IgD-negative memory B cell (primary cell): ENCODE data around the gene SETD1B. TPM values are rescaled to one million over a fixed set of nuclear protein-coding genes. Genes with fewer than 3 reads are reported as not detected.
"Not testable (repeated sequence)": the region's sequence is repeated elsewhere in the genome, so short reads cannot be mapped to it uniquely, and the experiment has no call there.

ENCODE experiments used
- H3K27ac Mint-ChIP-seq, 3 donors: one replicate each; pipeline ENCODE4 v1.8.0; 2020 to 2022; ENCODE audit warnings: mild to moderate bottlenecking in 3 of 3, mixed read lengths in 3 of 3, moderate library complexity in 1 of 3
- H3K27me3 Mint-ChIP-seq: one replicate; pipeline ENCODE4 v1.8.0; 2021; ENCODE audit warnings: mixed read lengths
- H3K36me3 Mint-ChIP-seq: one replicate; pipeline ENCODE4 v1.8.0; 2020; ENCODE audit warnings: mild to moderate bottlenecking, mixed read lengths
- H3K4me1 Mint-ChIP-seq, 3 donors: one replicate each; pipeline ENCODE4 v1.8.0; 2020 to 2022; ENCODE audit warnings: mixed read lengths in 3 of 3, mild to moderate bottlenecking in 1 of 3
- H3K4me3 Mint-ChIP-seq, 4 donors: one replicate each; pipeline ENCODE4 v1.8.0; 2020 to 2022; ENCODE audit warnings: mild to moderate bottlenecking in 4 of 4, mixed read lengths in 4 of 4, moderate library complexity in 3 of 4
- H3K9me3 Mint-ChIP-seq, 3 donors: one replicate each; pipeline ENCODE4 v1.8.0; 2020 to 2021; ENCODE audit warnings: mixed read lengths in 3 of 3, mild to moderate bottlenecking in 1 of 3
- polyA plus RNA-seq: library from polyadenylated mRNA; unstranded; fragments of 300-500 nt; fragmentation: Illumina TruSeq; gene quantifications from one replicate; pipeline ENCODE4 v1.2.3, GENCODE V29; 2021

The SETD1B gene
- polyA plus RNA-seq, 1 donor from 2014 or later: 2.3 TPM

DNA sequence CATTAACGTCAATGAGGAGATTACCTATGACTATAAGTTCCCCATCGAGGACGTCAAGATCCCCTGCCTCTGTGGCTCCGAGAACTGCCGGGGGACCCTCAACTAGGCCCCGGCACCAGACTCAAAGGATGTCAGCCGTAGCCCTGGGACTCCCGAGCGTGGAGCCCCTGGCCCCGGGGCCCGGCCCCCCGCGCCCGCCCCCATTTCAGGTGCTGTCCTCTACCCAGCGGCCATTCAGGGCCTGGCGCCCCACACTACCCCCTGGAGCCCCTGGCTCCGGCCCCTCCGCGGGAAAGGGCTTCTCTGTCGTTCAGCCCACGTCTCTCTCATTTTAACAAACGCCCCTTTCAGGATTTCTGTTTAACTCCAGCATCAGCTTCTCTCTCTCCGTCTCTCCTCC is 26.3 kb downstream of the SETD1B start:
- H3K4me1 Mint-ChIP-seq: no peaks in the 10 kb centered on the region
- no peak overlapping the region for H3K27ac Mint-ChIP-seq
- no peaks in the 10 kb centered on the region for H3K9me3 Mint-ChIP-seq
- H3K27me3 Mint-ChIP-seq: no peaks in the 10 kb centered on the region
- peaks cover 6% of the 10 kb centered on the region for H3K36me3 Mint-ChIP-seq
- H3K4me3 Mint-ChIP-seq: no peak overlapping the region

DNA sequence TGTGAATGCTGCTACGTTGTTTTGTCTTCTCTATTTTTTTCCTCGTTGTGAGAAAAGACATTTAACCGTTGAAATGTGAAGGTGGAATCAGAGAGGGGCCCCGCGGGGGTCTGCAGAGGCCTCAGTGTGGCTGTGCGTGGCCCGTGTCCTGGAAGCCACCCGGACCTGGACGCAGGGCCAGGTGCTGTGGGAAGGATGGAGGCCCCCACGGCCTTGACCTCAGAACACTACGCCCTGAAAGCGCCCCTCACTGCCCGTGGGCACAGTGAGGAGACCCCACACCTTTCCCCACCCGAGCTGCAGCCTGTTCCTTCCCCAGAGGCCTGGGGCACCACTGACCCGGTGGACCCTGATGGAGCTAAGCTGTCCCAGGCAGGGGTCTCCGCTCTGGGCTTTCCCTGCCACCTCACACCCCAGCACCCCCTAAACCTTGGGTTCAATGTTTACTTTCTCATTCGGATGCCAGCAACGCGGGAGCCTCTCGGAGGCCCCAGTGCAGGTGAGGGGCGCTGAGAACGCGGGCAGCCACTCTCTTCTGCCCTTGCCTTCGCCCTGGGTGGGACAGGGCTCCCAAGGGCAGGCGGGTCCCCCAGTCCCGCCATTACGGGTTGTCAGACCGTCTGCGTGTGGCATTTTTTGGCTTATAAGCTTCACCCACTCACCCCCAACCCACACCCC is 26.9 kb downstream of the SETD1B start:
- no peaks in the 10 kb centered on the region for H3K27me3 Mint-ChIP-seq
- H3K36me3 Mint-ChIP-seq: peaks cover 6% of the 10 kb centered on the region
- H3K4me1 Mint-ChIP-seq: no peaks in the 10 kb centered on the region
- no peak overlapping the region for H3K27ac Mint-ChIP-seq
- no peak overlapping the region for H3K4me3 Mint-ChIP-seq
- no peaks in the 10 kb centered on the region for H3K9me3 Mint-ChIP-seq

DNA sequence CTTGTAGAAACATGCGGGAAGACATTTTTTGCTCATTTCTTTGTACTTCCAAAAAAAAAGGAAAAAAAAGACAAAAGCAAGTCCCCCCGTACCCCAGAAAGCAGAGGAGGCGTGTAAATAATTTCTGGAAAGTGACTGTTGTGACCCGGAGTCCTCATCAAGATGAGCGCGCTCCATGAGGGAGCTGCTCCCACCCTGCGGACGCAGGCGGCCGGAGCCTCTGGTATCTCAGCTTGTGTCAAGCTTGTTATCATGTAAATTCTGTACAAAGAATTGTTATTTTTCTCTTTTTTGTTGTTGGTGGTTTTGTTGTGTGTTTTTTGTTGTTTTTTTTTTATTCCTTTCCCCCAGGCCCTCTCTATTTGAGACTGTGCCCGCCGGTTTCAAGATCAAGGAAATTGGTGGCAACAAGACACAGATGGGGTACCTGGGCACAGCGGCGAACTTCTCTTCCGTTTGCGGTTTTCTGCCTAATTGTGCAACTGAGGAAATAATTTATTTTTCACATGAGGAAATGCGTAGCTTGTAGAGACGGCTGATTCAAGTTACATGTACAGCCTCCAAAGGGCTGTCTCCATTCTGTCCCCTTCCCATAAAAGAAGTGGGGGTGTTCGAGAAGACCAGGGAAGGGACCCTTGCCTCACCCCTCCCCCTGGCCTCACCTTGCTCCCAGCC is 27.9 kb downstream of the SETD1B start:
- Mint-ChIP-seq H3K4me1 (no peaks in the 10 kb centered on the region), H3K4me3 (no peak overlapping the region), H3K9me3 (no peaks in the 10 kb centered on the region), H3K36me3 (peaks cover 7% of the 10 kb centered on the region), H3K27ac (no peak overlapping the region), H3K27me3 (no peaks in the 10 kb centered on the region)

DNA sequence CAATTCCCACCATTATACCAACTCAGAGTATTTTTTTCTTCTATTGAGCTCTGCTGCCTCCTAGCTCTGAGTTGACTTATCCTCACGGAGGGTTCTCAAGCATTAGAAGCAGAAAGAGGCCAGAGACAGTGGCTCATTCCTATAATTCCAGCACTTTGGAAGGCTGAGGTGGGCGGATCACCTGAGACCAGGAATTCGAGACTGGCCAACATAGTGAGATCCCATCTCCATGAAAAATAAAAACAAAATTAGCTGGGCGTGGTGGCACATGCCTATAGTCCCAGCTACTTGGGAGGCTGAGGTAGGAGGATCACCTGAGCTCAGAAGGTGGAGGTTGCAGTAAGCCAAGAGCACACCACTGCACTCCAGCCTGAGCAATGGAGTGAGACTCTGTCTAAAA is 33.9 kb downstream of the SETD1B start:
- Mint-ChIP-seq H3K4me3 (peak overlapping the region in 1 of 4 donors; percentile 52), H3K27ac (no peak overlapping the region)

DNA sequence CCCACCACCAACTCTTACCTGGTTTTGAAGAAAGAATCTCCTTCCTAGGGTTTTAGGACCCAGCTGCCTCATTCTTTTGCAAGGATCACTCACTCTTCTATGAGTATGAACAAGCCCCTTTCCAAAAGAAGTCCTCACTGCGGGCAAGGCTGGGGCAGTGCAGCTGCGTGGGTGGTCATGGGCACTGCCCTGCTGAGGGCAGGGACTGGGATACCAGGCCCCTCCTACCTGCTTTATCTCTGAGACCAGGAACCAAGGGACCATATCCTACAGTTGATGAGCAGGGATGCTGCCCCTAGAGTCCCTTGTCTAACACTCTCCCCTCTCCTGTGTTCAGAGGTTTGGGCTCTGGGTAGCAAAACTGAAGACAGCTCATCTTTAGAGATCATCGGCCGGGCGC is 34.3 kb downstream of the SETD1B start:
- Mint-ChIP-seq H3K9me3 (no peaks in the 10 kb centered on the region), H3K27ac (no peak overlapping the region), H3K4me3 (no peak overlapping the region), H3K4me1 (peaks cover 13 to 16% (median 15%) of the 10 kb centered on the region in 3 donors), H3K27me3 (no peaks in the 10 kb centered on the region), H3K36me3 (peaks cover 1% of the 10 kb centered on the region)

More for the DNA sequence above, 33.9 kb downstream of the SETD1B start:
- Mint-ChIP-seq H3K27me3 (no peaks in the 10 kb centered on the region), H3K9me3 (no peaks in the 10 kb centered on the region), H3K36me3 (peaks cover 1% of the 10 kb centered on the region), H3K4me1 (peaks cover 13 to 16% (median 15%) of the 10 kb centered on the region in 3 donors)

DNA sequence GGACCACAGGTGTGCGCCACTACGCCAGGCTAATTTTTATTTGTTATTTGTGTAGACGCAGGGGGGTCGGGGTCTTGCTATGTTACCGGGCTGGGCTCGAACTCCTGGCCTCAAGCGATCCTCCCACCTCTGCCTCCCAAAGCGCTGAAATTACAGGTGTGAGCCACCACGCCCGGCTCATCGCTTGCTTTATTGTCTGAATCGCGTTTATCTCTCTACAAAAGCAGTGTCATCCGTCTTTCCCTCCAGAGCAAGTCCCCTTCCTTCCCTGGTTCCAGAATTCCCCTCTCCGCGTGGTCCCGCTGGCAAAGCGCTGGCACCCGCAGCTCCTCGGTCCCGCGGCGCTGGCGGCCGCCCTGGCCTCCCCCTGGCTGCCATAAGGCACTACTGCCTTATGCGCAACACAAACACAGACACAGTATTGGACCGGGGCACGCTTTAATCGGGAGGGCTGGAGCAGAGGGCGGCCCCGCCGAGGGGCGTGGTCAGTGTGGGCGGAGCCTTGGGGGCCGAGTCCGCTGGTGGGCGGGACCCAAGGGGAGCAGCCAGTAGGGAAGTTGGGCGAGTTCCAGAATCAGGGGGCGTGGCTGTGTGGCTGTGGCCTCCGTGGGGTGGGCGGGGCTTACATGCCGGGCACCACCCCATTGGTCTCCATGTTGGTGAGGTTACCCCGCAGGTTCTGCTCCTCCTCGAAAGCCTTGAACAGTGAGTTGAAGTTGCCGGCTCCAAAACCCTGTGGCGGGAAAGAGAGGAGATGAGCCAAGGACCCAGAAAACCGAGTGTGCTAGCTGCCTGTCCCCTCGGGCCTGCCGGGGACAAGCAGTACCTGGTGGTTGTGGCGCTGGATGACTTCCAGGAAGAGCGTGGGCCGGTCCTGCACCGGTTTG is 35.5 kb downstream of the SETD1B start:
- H3K4me3 Mint-ChIP-seq: peak overlapping the region; percentile 94 to 100 (median 98)
- H3K27ac Mint-ChIP-seq: peak overlapping the region; percentile 8 to 90 (median 41)
- H3K36me3 Mint-ChIP-seq: peaks cover 1% of the 10 kb centered on the region
- peaks cover 13 to 16% (median 15%) of the 10 kb centered on the region in 3 donors for H3K4me1 Mint-ChIP-seq
- H3K27me3 Mint-ChIP-seq: no peaks in the 10 kb centered on the region
- H3K9me3 Mint-ChIP-seq: no peaks in the 10 kb centered on the region

DNA sequence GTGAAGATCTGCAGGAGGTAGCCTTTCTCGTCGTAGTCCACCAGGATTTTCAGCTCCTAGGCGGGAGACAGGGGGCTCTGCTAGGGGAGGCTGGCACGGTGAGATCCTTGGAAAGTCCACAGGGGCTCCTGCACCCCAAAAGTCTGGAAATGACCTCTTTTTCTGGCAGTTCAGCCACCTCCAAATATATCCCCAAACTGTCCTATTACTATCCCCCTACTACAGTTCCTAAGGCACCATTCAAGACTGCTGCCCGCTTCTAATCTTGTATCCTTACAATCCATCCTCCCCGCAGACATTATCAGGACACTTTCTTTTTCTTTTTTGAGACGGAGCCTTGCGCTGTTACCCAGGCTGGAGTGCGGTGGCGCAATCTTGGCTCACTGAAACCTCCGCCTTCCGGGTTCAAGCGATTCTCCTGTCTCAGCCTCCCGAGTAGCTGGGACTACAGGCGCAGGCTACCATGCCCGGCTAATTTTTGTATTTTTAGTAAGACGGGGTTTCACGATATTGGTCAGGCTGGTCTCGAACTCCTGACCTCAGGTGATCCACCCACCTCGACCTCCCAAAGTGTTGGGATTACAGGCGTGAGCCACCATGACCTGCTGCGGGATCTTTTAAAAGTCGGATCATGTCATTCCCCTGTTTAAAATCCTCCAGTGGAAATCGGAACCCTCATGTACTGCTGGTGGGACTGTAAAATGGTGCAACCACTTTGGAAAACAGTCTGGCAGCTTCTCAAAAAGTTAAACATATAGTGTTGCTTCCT is 36.4 kb downstream of the SETD1B start:
- Mint-ChIP-seq H3K27me3 (no peaks in the 10 kb centered on the region), H3K9me3 (no peaks in the 10 kb centered on the region), H3K27ac (peak overlapping the region in 2 of 3 donors; percentile 17 to 90), H3K36me3 (peaks cover 1% of the 10 kb centered on the region), H3K4me3 (peak overlapping the region; percentile 94 to 100 (median 98)), H3K4me1 (peaks cover 13 to 16% (median 15%) of the 10 kb centered on the region in 3 donors)

DNA sequence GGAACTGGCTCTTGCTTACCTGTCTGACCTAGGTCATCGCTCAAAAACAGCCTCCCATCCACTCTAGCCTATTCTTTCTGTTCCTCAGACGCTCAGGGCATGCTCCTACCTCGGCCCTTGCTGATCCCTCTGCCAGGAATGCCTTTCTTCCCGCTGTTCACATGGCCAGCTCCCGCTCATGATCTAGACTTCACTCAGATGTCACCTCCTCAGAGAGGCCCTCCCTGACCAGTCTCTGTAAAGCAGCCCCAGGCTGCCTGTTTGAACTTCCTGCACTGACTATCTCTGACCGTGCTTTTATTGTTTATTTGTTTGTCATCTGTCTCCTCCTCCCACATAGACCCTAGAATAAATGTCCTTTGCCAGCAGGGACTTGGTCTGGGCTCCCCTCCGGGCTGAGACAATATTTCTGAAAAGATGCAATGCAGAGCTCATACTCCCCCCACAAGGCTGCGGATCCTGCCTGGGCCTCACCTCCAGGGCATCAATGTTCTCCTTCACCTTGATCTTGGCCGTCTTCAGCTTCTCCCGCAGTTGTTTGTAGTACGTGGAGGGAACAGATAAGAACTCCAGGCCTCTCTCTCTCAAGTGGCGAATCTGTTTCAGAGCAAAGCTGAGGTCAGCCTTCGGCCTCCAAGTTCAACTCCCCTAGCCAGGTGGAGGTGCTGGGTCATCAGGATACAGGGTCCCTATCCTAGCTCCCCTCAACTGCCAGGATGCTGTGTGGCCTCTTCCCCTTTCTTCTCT is 39.6 kb downstream of the SETD1B start:
- no peaks in the 10 kb centered on the region for H3K9me3 Mint-ChIP-seq
- H3K36me3 Mint-ChIP-seq: no peaks in the 10 kb centered on the region
- H3K27me3 Mint-ChIP-seq: no peaks in the 10 kb centered on the region
- H3K4me1 Mint-ChIP-seq: peaks cover 12 to 13% (median 13%) of the 10 kb centered on the region in 3 donors
- H3K27ac Mint-ChIP-seq: peak overlapping the region in 2 of 3 donors; percentile 53 to 93
- peak overlapping the region in 1 of 4 donors; percentile 73 for H3K4me3 Mint-ChIP-seq

DNA sequence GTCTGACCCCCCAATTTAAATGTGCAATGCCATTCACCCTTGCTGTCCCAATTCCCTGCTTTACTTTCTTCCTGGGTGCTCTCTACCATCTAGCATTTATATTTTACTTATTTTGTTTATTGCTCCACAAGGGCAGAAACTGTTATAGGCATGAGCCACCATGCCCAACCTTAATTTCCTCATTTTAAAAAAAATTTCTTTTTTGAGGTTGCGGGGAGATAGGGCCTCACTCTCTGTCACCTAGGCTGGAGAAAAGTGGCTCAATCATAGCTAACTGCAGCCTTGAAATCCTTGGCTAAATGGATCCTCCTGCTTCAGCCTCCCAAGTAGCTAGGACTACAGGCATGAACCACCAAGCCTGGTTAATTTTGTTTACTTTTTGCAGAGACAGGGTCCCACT is 41.9 kb downstream of the SETD1B start:
- H3K4me1 Mint-ChIP-seq: peaks cover 0 to 3% (median 0%) of the 10 kb centered on the region in 3 donors
- peak overlapping the region in 1 of 4 donors; percentile 29 for H3K4me3 Mint-ChIP-seq
- H3K27ac Mint-ChIP-seq: peak overlapping the region in 2 of 3 donors; percentile 23 to 50
- H3K36me3 Mint-ChIP-seq: no peaks in the 10 kb centered on the region
- no peaks in the 10 kb centered on the region for H3K9me3 Mint-ChIP-seq
- H3K27me3 Mint-ChIP-seq: no peaks in the 10 kb centered on the region

DNA sequence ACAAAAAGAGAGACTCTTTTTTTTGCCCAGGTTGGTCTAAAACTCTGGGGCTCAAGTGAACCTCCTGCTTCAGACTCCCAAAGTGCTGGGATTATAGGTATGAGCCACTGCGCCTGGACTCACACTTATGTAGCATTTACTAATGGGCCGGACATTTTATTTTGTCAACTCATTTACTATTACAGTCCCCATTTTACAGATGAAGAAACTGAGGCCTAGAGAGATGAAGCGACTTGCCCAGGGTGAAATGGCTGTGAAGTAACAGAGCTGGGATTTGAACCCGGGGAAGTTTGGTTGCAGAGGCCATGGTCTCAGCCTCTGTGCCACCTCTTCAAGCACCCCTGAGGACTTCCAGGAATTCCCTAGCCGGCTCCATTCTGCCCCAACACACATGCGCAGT is 45.4 kb downstream of the SETD1B start:
- no peaks in the 10 kb centered on the region for H3K9me3 Mint-ChIP-seq
- H3K27me3 Mint-ChIP-seq: peaks cover 1% of the 10 kb centered on the region
- no peaks in the 10 kb centered on the region for H3K36me3 Mint-ChIP-seq
- H3K4me1 Mint-ChIP-seq: peaks cover 0 to 1% (median 0%) of the 10 kb centered on the region in 3 donors
- H3K4me3 Mint-ChIP-seq: no peak overlapping the region
- H3K27ac Mint-ChIP-seq: no peak overlapping the region

DNA sequence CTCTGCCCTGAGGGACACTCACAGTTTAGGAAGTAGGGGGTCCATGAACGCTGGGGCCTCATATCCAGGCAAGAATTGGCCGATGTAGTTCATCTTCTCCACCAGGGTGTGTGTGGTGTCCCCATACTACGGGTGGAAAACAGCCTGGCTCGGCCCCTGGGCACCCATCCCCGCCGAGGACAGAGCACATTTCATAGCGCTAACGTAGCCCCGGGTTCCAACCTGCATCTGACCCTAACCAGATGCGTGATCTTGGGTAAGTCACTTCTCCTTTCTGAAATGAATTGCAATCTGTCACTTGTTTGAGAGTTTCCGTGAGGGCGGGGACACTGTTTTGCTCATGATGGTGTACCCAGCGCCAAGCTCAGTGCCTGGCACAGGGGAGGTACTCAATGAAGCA is 45.9 kb downstream of the SETD1B start:
- H3K4me1 Mint-ChIP-seq: peaks cover 0 to 1% (median 0%) of the 10 kb centered on the region in 3 donors
- H3K4me3 Mint-ChIP-seq: no peak overlapping the region
- H3K9me3 Mint-ChIP-seq: no peaks in the 10 kb centered on the region
- no peaks in the 10 kb centered on the region for H3K36me3 Mint-ChIP-seq
- peaks cover 1% of the 10 kb centered on the region for H3K27me3 Mint-ChIP-seq
- H3K27ac Mint-ChIP-seq: no peak overlapping the region

DNA sequence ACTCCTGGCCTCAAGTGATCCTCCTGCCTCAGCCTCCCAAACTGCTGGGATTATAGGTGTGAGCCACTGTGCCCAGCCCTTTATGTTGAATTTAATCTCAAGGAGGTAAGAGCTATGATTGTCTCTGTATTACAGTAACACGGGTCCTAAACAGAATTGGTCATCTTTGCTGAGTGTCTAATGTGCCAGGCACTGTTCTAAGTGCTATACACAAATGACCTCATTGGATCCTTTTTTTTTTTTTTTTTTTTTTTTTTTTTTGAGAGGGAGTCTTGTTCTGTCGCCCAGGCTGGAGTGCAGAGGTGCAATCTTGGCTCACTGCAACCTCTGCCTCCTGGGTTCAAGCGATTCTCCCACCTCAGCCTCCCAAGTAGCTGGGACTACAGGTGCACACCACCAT is 48.6 kb downstream of the SETD1B start:
- not testable (repeated sequence) for H3K4me3 Mint-ChIP-seq, H3K27ac Mint-ChIP-seq

DNA sequence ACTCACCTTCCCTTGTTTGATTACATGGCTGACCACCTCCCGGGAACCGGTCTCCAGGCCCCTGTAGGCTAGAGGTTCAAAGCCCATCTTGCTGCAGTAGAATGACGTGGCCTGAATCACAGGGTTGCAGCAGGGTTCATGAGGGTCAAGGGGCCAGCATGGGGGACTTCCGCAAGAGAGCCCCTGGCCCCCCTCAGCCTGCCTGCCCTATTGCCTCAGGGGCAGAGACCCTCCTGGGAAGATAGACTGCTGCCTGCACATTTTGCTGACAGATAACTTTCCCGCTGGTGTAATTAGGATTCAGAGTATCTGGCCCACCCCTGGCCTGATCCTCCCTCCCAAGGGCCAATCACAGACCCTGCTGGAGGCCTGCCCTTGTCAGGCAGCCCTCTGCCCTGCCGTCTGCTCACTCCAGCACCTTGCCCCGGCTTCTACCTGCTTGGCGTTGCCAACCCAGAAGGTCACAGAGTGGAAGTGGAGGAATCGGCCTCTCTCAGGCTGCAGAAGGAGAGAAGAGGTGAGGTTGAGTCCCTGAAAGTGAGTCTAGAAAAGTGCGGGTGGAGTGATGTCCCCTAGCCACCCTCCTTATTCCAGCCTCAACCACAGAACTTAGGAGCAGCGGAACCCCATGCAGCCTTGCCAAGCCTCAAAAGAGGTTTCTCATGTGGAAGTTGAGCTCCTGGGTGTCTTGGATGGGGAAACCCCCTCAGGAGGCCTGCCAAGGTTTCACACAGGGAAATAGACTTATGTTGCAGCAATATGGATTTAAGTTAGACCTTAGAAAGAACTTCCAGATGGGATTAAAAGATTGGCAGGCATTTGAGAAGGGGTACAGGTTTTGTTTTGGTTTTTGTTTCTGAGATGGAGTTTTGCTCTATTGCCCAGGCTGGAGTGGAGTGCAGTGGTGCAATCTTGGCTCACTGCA is 53.8 kb downstream of the SETD1B start:
- no peak overlapping the region for H3K4me3 Mint-ChIP-seq
- no peak overlapping the region for H3K27ac Mint-ChIP-seq
- H3K9me3 Mint-ChIP-seq: no peaks in the 10 kb centered on the region
- peaks cover 1% of the 10 kb centered on the region for H3K36me3 Mint-ChIP-seq
- peaks cover 0 to 15% (median 0%) of the 10 kb centered on the region in 3 donors for H3K4me1 Mint-ChIP-seq
- H3K27me3 Mint-ChIP-seq: peaks cover 1% of the 10 kb centered on the region

More for the DNA sequence above, 48.6 kb downstream of the SETD1B start:
- not testable (repeated sequence) for H3K36me3 Mint-ChIP-seq, H3K27me3 Mint-ChIP-seq, H3K9me3 Mint-ChIP-seq
- peaks cover 0 to 15% (median 0%) of the 10 kb centered on the region in 3 donors for H3K4me1 Mint-ChIP-seq
